ENCODE measurements around the gene TRIOBP.
"Not testable (repeated sequence)": the region's sequence is repeated elsewhere in the genome, so short reads cannot be mapped to it uniquely, and the experiment has no call there.

TRIOBP gene

GRCh38 chr22:37778370-37779009 lies 81.6 kb downstream of the TRIOBP start:
- DNase-seq = no peak

- no peak for DNase-seq
Observed at GRCh38 chr22:37781434-37782059, 84.7 kb downstream of the TRIOBP start.

- no peak for DNase-seq
Observed at GRCh38 chr22:37782340-37783168, 85.7 kb downstream of the TRIOBP start.

- DNase-seq = no peak
Observed at GRCh38 chr22:37784829-37785495, 88.1 kb downstream of the TRIOBP start.

- DNase-seq = no peak
Observed at GRCh38 chr22:37790234-37790633, 93.4 kb downstream of the TRIOBP start.

GRCh38 chr22:37792494-37792893 lies 95.6 kb downstream of the TRIOBP start:
- no peak for DNase-seq

GRCh38 chr22:37794376-37794775 lies 97.5 kb downstream of the TRIOBP start:
- DNase-seq = no peak

- DNase-seq = no peak
Observed at GRCh38 chr22:37796079-37796478, 99.2 kb downstream of the TRIOBP start.

- DNase-seq = not testable (repeated sequence)
Observed at GRCh38 chr22:37797259-37797658, 100.4 kb downstream of the TRIOBP start.

GRCh38 chr22:37797874-37798500 lies 101.1 kb downstream of the TRIOBP start:
- DNase-seq = no peak

- DNase-seq = not testable (repeated sequence)
Observed at GRCh38 chr22:37799979-37800378, 103.1 kb downstream of the TRIOBP start.

- no peak for DNase-seq
Observed at GRCh38 chr22:37801946-37802309, 105.1 kb downstream of the TRIOBP start.

GRCh38 chr22:37802310-37803194 lies 105.7 kb downstream of the TRIOBP start:
- peak; percentile 27 for DNase-seq

GRCh38 chr22:37803195-37803638 lies 106.4 kb downstream of the TRIOBP start:
- DNase-seq = no peak

GRCh38 chr22:37803639-37804351 lies 106.9 kb downstream of the TRIOBP start:
- DNase-seq = peak; percentile 38

GRCh38 chr22:37804352-37804880 lies 107.6 kb downstream of the TRIOBP start:
- no peak for DNase-seq

- DNase-seq = peak; percentile 23
Observed at GRCh38 chr22:37804881-37805809, 108.3 kb downstream of the TRIOBP start.

GRCh38 chr22:37805810-37806277 lies 109.0 kb downstream of the TRIOBP start:
- no peak for DNase-seq

All from NCI-H748 treated with DMSO at 0.1 percent for 48 hours (cell line).